A549 treated with DMSO at 1 μM for 4 hours (cell line): ENCODE results near the gene BTBD17. TPM values are rescaled to one million over a fixed set of nuclear protein-coding genes. Genes with fewer than 3 reads are reported as not detected.

ENCODE experiments used
- total RNA-seq: library from RNA; stranded (reverse); fragments of 200-300 nt; extraction: Qiagen RNA extraction; gene quantifications from 5 replicates; pipeline ENCODE4 v1.2.3, GENCODE V29; 2022; ENCODE audit warnings: low read depth

The BTBD17 gene, protein sequence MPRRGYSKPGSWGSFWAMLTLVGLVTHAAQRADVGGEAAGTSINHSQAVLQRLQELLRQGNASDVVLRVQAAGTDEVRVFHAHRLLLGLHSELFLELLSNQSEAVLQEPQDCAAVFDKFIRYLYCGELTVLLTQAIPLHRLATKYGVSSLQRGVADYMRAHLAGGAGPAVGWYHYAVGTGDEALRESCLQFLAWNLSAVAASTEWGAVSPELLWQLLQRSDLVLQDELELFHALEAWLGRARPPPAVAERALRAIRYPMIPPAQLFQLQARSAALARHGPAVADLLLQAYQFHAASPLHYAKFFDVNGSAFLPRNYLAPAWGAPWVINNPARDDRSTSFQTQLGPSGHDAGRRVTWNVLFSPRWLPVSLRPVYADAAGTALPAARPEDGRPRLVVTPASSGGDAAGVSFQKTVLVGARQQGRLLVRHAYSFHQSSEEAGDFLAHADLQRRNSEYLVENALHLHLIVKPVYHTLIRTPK
- total RNA-seq, result 0.08 TPM in 1 of 5 replicates, not detected in the others

DNA sequence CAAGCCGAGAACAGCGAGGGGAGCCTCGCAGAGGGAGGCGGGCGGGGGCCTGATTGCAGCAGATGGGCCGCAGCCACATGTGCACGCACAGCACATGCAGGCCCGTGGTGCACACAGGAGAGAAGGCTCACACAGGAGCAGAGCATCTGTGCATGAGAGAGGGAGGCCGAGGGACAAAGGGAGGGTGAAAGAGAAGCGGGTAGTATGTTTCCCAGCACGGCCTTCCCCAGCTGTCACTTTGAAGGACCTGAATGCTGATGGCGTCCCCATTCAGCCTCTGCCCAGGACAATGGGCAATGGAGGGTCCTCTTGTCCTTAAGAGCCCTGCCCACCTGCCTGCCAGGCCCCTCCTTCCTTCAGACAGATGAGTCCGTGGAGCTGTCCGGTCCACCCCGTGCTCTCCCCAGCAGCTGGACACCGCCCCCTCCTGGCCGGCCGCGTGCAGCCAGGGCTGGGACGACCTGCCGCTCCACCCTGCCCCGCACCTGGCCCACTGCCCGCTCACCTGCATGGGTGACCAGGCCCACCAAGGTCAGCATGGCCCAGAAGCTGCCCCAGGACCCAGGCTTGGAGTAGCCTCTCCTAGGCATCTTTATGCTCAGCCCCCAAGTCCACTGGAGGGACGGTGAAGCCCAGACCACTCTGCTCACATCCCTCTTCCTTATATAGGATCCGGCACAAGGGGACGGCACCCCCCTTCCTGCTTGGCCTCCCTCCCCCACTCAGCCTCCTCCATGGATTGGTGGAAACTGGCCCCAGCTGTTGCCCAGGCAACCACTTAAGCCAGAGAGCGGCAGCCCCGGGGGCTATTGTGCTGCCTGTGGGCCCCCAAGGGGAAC, at the start of gene BTBD17:
TSS of gene BTBD17 (minus strand) at position 639 of the 839 bp plus-strand sequence. CDS start at position 590, 49 bp downstream.

DNA sequence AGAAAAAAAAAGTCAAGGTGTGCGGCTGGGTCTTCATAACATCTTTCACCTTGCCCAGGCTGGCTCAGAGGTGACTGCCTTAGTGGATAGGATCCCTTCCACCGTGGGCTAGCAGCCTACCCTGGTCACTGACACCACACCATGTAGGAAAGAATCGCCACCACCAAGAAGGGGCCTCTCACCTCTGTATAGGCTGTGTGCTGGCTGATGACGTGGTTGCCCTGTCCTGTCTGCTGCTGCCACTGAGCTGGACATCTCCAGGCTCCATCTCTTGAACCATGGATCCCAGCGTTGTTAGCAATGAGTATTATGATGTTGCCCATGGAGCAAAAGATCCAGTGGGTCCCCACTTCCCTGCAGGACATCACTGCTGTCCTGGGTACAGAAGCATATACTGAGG, 5.5 kb upstream of the BTBD17 start, which contains the start of gene GPR142:
TSS of gene GPR142 (plus strand) at position 301 of the 400 bp plus-strand sequence. CDS start 2,035 bp downstream, outside the sequence.

DNA sequence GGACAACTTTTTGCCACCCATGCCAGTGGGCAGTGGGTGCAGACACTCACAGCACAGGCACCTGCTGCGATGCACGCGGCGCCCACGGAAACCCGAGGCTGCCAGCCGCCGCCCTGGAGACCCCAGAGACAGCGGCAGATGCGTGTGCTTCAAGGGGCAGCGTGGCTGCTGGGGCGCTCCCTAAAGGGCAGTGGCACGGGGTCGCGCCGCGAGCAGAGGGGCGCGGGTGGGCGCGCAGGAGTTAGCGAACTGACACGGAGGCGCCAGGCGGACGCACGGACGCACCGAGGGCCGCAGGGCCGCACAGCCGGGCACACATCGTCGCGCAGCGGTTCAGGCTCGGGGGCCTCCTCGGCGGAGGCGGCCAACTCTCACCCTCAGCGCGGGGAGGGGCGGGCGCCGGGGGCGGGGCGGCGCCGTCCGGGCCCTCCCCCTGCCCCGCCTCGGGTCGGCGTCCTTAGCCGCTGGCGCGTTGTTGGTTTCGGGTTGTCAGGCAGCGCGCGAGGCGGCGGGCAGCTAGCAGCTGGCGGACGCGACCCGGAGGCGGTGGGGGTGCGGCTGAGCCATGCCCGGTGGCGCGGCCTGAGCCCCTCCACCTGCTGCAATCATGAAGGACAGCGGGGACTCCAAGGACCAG, 35.8 kb downstream of the BTBD17 start, which contains the start of gene KIF19:
TSS of gene KIF19 (plus strand) at position 484 of the 637 bp plus-strand sequence. CDS start at position 608, 124 bp downstream.

Other genes starting within 250 kb of the BTBD17 start
- gene RPL38, start 158.2 kb downstream of the BTBD17 start, total RNA-seq, result 2,565 to 3,522 TPM (median 2,722 TPM) in 5 replicates
- 1.9 to 2.6 TPM (median 2.1 TPM) in 5 replicates for gene TTYH2, start 148.3 kb downstream of the BTBD17 start, total RNA-seq
- not detected in 5 replicates for gene DNAI2, start 87.6 kb downstream of the BTBD17 start, total RNA-seq
- gene KIF19, start 35.6 kb downstream of the BTBD17 start, total RNA-seq, result not detected in 5 replicates
- not detected in 5 replicates for gene GPR142, start 5.6 kb upstream of the BTBD17 start, total RNA-seq
- 61.8 to 88.6 TPM (median 75.6 TPM) in 5 replicates for gene GPRC5C, start 70.2 kb upstream of the BTBD17 start, total RNA-seq
- gene CD300A, start 104.8 kb upstream of the BTBD17 start, total RNA-seq, result 0.06 to 1.1 TPM (median 0.08 TPM) in 4 of 5 replicates, not detected in the other
- gene CD300LB, start 169.6 kb upstream of the BTBD17 start, total RNA-seq, result 0.07 to 0.12 TPM in 2 of 5 replicates, not detected in the others
- 0.15 to 0.26 TPM (median 0.23 TPM) in 5 replicates for gene CD300C, start 184.2 kb upstream of the BTBD17 start, total RNA-seq
- 0.53 to 0.88 TPM (median 0.55 TPM) in 3 of 5 replicates, not detected in the others for gene CD300H, start 205.6 kb upstream of the BTBD17 start, total RNA-seq
- gene CD300LD, start 230.4 kb upstream of the BTBD17 start, total RNA-seq, result not detected in 5 replicates